HG03469 (cell line): ENCODE data around the gene PBX1.

Source experiments
- ATAC-seq: cut with Tn5 transposase; IDR thresholded peaks from one replicate; pipeline ENCODE4 v1.9.1; 2021; ENCODE audit warnings: mild to moderate bottlenecking, moderate library complexity, moderate number of reproducible peaks; ENCODE audit not compliant: unreplicated experiment

PBX1 gene

GRCh38 chr1:164895026-164895912, 336.3 kb downstream of the PBX1 start:
- no peak for ATAC-seq

- ATAC-seq: no peak
These were observed 342.0 kb downstream of the PBX1 start for GRCh38 chr1:164901031-164901430.
